ENCODE data around the gene ENGASE.

Gene ENGASE

GRCh38 chr17:79108232-79108850 is 33.7 kb downstream of the ENGASE start:
- Histone ChIP-seq H3K18ac (ENCODE audit: low read length) (no peak overlapping the region), H3K27me3 (ENCODE audit: insufficient read depth, low read length) (no peaks in the 10 kb centered on the region), H4K91ac (ENCODE audit: low read depth, low read length) (no peak overlapping the region), H2BK5ac (ENCODE audit: low read depth, low read length, poor library complexity) (no peak overlapping the region), H3K79me2 (ENCODE audit: control insufficient read depth, insufficient read depth, low read length, poor library complexity) (no peaks in the 10 kb centered on the region), H3K79me1 (ENCODE audit: low read length) (no peaks in the 10 kb centered on the region), H4K12ac (ENCODE audit: low read depth, low read length) (no peak overlapping the region), H3K9ac (ENCODE audit: low read length) (no peak overlapping the region), H2AFZ (ENCODE audit: insufficient read depth, low read length, poor library complexity) (no peak overlapping the region), H3K36me3 (ENCODE audit: control insufficient read depth in 1 of 2, insufficient read depth in 2 of 2, low read length in 2 of 2) (no peaks in the 10 kb centered on the region), H3K14ac (ENCODE audit: low read length) (no peak overlapping the region), H3K4me3 (ENCODE audit: low read depth, low read length) (no peak overlapping the region), H3K9me3 (ENCODE audit: insufficient read depth, low read depth, low read length) (no peaks in the 10 kb centered on the region), H3K27ac (ENCODE audit: low read depth, low read length) (no peak overlapping the region), H3K4ac (ENCODE audit: low read depth, low read length) (no peak overlapping the region), H3K4me1 (ENCODE audit: control insufficient read depth in 1 of 2, insufficient read depth in 2 of 2, low read length in 2 of 2) (no peaks in the 10 kb centered on the region), H3K23ac (ENCODE audit: low read length) (no peak overlapping the region), H3K4me2 (ENCODE audit: low read length) (no peak overlapping the region), H2AK5ac (ENCODE audit: low read length) (no peak overlapping the region), H2BK120ac (ENCODE audit: insufficient read depth, low read length, poor library complexity) (no peak overlapping the region), H4K8ac (ENCODE audit: low read depth, low read length) (no peak overlapping the region), H2BK12ac (ENCODE audit: low read length) (no peak overlapping the region)
- WGBS (ENCODE audit: extremely low coverage, insufficient coverage, insufficient read length), result no CpG with 5 or more reads among the region's 26 CpGs
- DNase-seq, result no peak

DNA sequence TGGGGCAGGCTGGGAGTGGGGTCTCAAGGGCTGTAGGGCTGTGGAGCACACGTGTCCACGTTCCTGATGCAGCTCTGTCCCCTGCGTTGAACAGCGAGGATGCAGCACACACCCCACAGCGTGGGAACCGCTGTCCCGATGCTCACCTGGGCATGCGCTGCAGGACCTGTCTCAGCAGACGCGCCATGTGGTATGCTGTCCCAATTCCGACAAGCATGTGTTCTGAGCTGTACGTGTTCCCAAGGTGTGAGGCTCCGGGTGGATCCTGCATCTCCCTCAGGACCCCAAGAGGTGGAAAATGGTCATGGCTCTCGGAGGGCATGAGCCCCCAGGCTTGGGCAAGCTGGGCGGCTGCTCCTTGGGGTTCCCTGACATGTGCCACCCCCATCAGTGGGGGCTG is 34.2 kb downstream of the ENGASE start:
- Histone ChIP-seq H2AFZ (ENCODE audit: insufficient read depth, low read length, poor library complexity) (no peak overlapping the region), H3K18ac (ENCODE audit: low read length) (no peak overlapping the region), H4K12ac (ENCODE audit: low read depth, low read length) (no peak overlapping the region), H3K79me2 (ENCODE audit: control insufficient read depth, insufficient read depth, low read length, poor library complexity) (no peaks in the 10 kb centered on the region), H3K9me3 (ENCODE audit: insufficient read depth, low read depth, low read length) (no peaks in the 10 kb centered on the region), H4K8ac (ENCODE audit: low read depth, low read length) (no peak overlapping the region), H3K14ac (ENCODE audit: low read length) (no peak overlapping the region), H3K27me3 (ENCODE audit: insufficient read depth, low read length) (no peaks in the 10 kb centered on the region), H3K23ac (ENCODE audit: low read length) (no peak overlapping the region), H3K9ac (ENCODE audit: low read length) (no peak overlapping the region), H3K36me3 (ENCODE audit: control insufficient read depth in 1 of 2, insufficient read depth in 2 of 2, low read length in 2 of 2) (no peaks in the 10 kb centered on the region), H3K4ac (ENCODE audit: low read depth, low read length) (no peak overlapping the region), H3K4me2 (ENCODE audit: low read length) (no peak overlapping the region), H2BK12ac (ENCODE audit: low read length) (no peak overlapping the region), H2AK5ac (ENCODE audit: low read length) (no peak overlapping the region), H3K4me1 (ENCODE audit: control insufficient read depth in 1 of 2, insufficient read depth in 2 of 2, low read length in 2 of 2) (no peaks in the 10 kb centered on the region), H4K91ac (ENCODE audit: low read depth, low read length) (no peak overlapping the region), H3K27ac (ENCODE audit: low read depth, low read length) (no peak overlapping the region), H2BK120ac (ENCODE audit: insufficient read depth, low read length, poor library complexity) (no peak overlapping the region), H3K79me1 (ENCODE audit: low read length) (no peaks in the 10 kb centered on the region), H2BK5ac (ENCODE audit: low read depth, low read length, poor library complexity) (no peak overlapping the region), H3K4me3 (ENCODE audit: low read depth, low read length) (no peak overlapping the region)
- no CpG with 5 or more reads among the region's 15 CpGs for WGBS (ENCODE audit: extremely low coverage, insufficient coverage, insufficient read length)
- no peak for DNase-seq

GRCh38 chr17:79109584-79109983 is 35.0 kb downstream of the ENGASE start:
- H3K23ac ChIP-seq (ENCODE audit: low read length), result no peak overlapping the region
- H4K91ac ChIP-seq (ENCODE audit: low read depth, low read length), result no peak overlapping the region
- no peaks in the 10 kb centered on the region for H3K9me3 ChIP-seq (ENCODE audit: insufficient read depth, low read depth, low read length)
- H4K12ac ChIP-seq (ENCODE audit: low read depth, low read length), result no peak overlapping the region
- no peak overlapping the region for H3K27ac ChIP-seq (ENCODE audit: low read depth, low read length)
- no peaks in the 10 kb centered on the region for H3K79me2 ChIP-seq (ENCODE audit: control insufficient read depth, insufficient read depth, low read length, poor library complexity)
- no peak overlapping the region for H3K4me3 ChIP-seq (ENCODE audit: low read depth, low read length)
- H4K8ac ChIP-seq (ENCODE audit: low read depth, low read length), result no peak overlapping the region
- no peak overlapping the region for H3K18ac ChIP-seq (ENCODE audit: low read length)
- DNase-seq, result no peak
- no peaks in the 10 kb centered on the region for H3K4me1 ChIP-seq (ENCODE audit: control insufficient read depth in 1 of 2, insufficient read depth in 2 of 2, low read length in 2 of 2)
- no peak overlapping the region for H2AK5ac ChIP-seq (ENCODE audit: low read length)
- no peak overlapping the region for H2BK5ac ChIP-seq (ENCODE audit: low read depth, low read length, poor library complexity)
- no peaks in the 10 kb centered on the region for H3K27me3 ChIP-seq (ENCODE audit: insufficient read depth, low read length)
- H2BK120ac ChIP-seq (ENCODE audit: insufficient read depth, low read length, poor library complexity), result no peak overlapping the region
- no CpG with 5 or more reads among the region's 10 CpGs for WGBS (ENCODE audit: extremely low coverage, insufficient coverage, insufficient read length)
- H2BK12ac ChIP-seq (ENCODE audit: low read length), result no peak overlapping the region
- no peak overlapping the region for H3K14ac ChIP-seq (ENCODE audit: low read length)
- H3K79me1 ChIP-seq (ENCODE audit: low read length), result no peaks in the 10 kb centered on the region
- no peak overlapping the region for H2AFZ ChIP-seq (ENCODE audit: insufficient read depth, low read length, poor library complexity)
- H3K4me2 ChIP-seq (ENCODE audit: low read length), result no peak overlapping the region
- no peak overlapping the region for H3K4ac ChIP-seq (ENCODE audit: low read depth, low read length)
- H3K36me3 ChIP-seq (ENCODE audit: control insufficient read depth in 1 of 2, insufficient read depth in 2 of 2, low read length in 2 of 2), result no peaks in the 10 kb centered on the region
- no peak overlapping the region for H3K9ac ChIP-seq (ENCODE audit: low read length)

- Histone ChIP-seq H4K8ac (ENCODE audit: low read depth, low read length) (no peak overlapping the region), H3K14ac (ENCODE audit: low read length) (no peak overlapping the region), H3K27me3 (ENCODE audit: insufficient read depth, low read length) (no peaks in the 10 kb centered on the region), H4K91ac (ENCODE audit: low read depth, low read length) (no peak overlapping the region), H4K12ac (ENCODE audit: low read depth, low read length) (no peak overlapping the region), H2AK5ac (ENCODE audit: low read length) (no peak overlapping the region), H2BK120ac (ENCODE audit: insufficient read depth, low read length, poor library complexity) (no peak overlapping the region), H2BK12ac (ENCODE audit: low read length) (no peak overlapping the region), H3K79me2 (ENCODE audit: control insufficient read depth, insufficient read depth, low read length, poor library complexity) (no peaks in the 10 kb centered on the region), H3K9ac (ENCODE audit: low read length) (no peak overlapping the region), H2BK5ac (ENCODE audit: low read depth, low read length, poor library complexity) (no peak overlapping the region), H3K4me3 (ENCODE audit: low read depth, low read length) (no peak overlapping the region), H3K79me1 (ENCODE audit: low read length) (no peaks in the 10 kb centered on the region), H3K23ac (ENCODE audit: low read length) (no peak overlapping the region), H3K4me2 (ENCODE audit: low read length) (no peak overlapping the region), H3K27ac (ENCODE audit: low read depth, low read length) (no peak overlapping the region), H3K4me1 (ENCODE audit: control insufficient read depth in 1 of 2, insufficient read depth in 2 of 2, low read length in 2 of 2) (no peaks in the 10 kb centered on the region), H3K9me3 (ENCODE audit: insufficient read depth, low read depth, low read length) (no peaks in the 10 kb centered on the region), H3K4ac (ENCODE audit: low read depth, low read length) (no peak overlapping the region), H2AFZ (ENCODE audit: insufficient read depth, low read length, poor library complexity) (no peak overlapping the region), H3K36me3 (ENCODE audit: control insufficient read depth in 1 of 2, insufficient read depth in 2 of 2, low read length in 2 of 2) (no peaks in the 10 kb centered on the region), H3K18ac (ENCODE audit: low read length) (no peak overlapping the region)
- no CpG with 5 or more reads among the region's 12 CpGs for WGBS (ENCODE audit: extremely low coverage, insufficient coverage, insufficient read length)
- no peak for DNase-seq
These were observed 36.5 kb downstream of the ENGASE start for GRCh38 chr17:79111097-79111496.
